Fibroblast of lung (primary cell): ENCODE results near the gene PFKFB3. TPM values are rescaled to one million over a fixed set of nuclear protein-coding genes. Genes with fewer than 3 reads are reported as not detected.
"Not testable (repeated sequence)": the region's sequence is repeated elsewhere in the genome, so short reads cannot be mapped to it uniquely, and the experiment has no call there.

Experiments
- DNase-seq, 2 donors: peaks; one replicate each; pipeline versions ENCODE4 v3.0.0 to v3.0.0-alpha.2; 2010; ENCODE audit warnings: low read depth in 2 of 2
- H2AFZ ChIP-seq: 2 replicates; pipeline ENCODE4 v1.5.1; 2012; ENCODE audit warnings: low read length, control low read depth, inconsistent platforms
- H3K27ac ChIP-seq: 2 replicates; pipeline ENCODE4 v1.5.1; 2011; ENCODE audit warnings: low read length, control low read depth; ENCODE audit not compliant: insufficient read depth
- H3K27me3 ChIP-seq: 2 replicates; pipeline ENCODE4 v1.5.1; 2011; ENCODE audit warnings: mild to moderate bottlenecking, low read length; ENCODE audit not compliant: control insufficient read depth, insufficient read depth
- H3K36me3 ChIP-seq: 2 replicates; pipeline ENCODE4 v1.5.1; 2011; ENCODE audit warnings: low read length; ENCODE audit not compliant: control insufficient read depth, insufficient read depth
- H3K4me1 ChIP-seq: 2 replicates; pipeline ENCODE4 v1.5.1; 2011; ENCODE audit warnings: low read length; ENCODE audit not compliant: control insufficient read depth, insufficient read depth; ENCODE audit errors: extremely low read depth
- H3K4me2 ChIP-seq: 2 replicates; pipeline ENCODE4 v1.5.1; 2011; ENCODE audit warnings: low read length, control low read depth; ENCODE audit not compliant: insufficient read depth; ENCODE audit errors: extremely low read depth
- H3K4me3 ChIP-seq, 4 experiments: fragments of 200-600 bp in 1 of 4; sonication (generic) in 1 of 4; replicated peaks in 1 of 4; 2 replicates each; pipeline ENCODE4 v1.5.1; 2011 to 2016; ENCODE audit warnings: low read length in 4 of 4, low read depth in 3 of 4, mild to moderate bottlenecking in 3 of 4, control low read depth in 2 of 4, inconsistent platforms in 1 of 4, mixed read lengths in 1 of 4; ENCODE audit not compliant: insufficient read depth in 1 of 4; ENCODE audit errors: control extremely low read depth in 1 of 4
- H3K79me2 ChIP-seq: 2 replicates; pipeline ENCODE4 v1.5.1; 2012; ENCODE audit warnings: mild to moderate bottlenecking, low read length, inconsistent platforms; ENCODE audit not compliant: control insufficient read depth, insufficient read depth
- H3K9ac ChIP-seq: 2 replicates; pipeline ENCODE4 v1.5.1; 2011; ENCODE audit warnings: mild to moderate bottlenecking, low read length, control low read depth; ENCODE audit not compliant: insufficient read depth
- H3K9me3 ChIP-seq: 2 replicates; pipeline ENCODE4 v1.5.1; 2012; ENCODE audit warnings: low read depth, low read length; ENCODE audit not compliant: control insufficient read depth, insufficient read depth
- H4K20me1 ChIP-seq: 2 replicates; pipeline ENCODE4 v1.5.1; 2011; ENCODE audit warnings: low read length; ENCODE audit not compliant: control insufficient read depth, insufficient read depth; ENCODE audit errors: extremely low read depth
- CTCF ChIP-seq, 2 donors: IDR thresholded peaks in 1 of 2; conservative IDR thresholded peaks in 1 of 2; 1 replicate in 1 of 2; 2 replicates in 1 of 2; pipeline ENCODE4 v1.5.1; 2011 to 2012; ENCODE audit warnings: low read length in 2 of 2, control low read depth in 1 of 2, inconsistent platforms in 1 of 2, low read depth in 1 of 2, mild to moderate bottlenecking in 1 of 2
- EZH2 ChIP-seq: IDR thresholded peaks from 2 replicates; pipeline ENCODE4 v1.5.1; 2012; ENCODE audit warnings: low read length, control low read depth, mild to moderate bottlenecking; ENCODE audit errors: missing control alignments
- polyA plus RNA-seq, 2 donors: library from polyadenylated mRNA; depleted of rRNA in 1 of 2; stranded (reverse) in 1 of 2; unstranded in 1 of 2; fragments of >200 nt; gene quantifications; 2 replicates each; pipeline ENCODE4 v1.2.1, GENCODE V29; 2011 to 2012; ENCODE audit warnings: missing spikeins in 1 of 2
- total RNA-seq: library from RNA; depleted of rRNA; stranded (reverse); fragments of >200 nt; gene quantifications from 2 replicates; pipeline ENCODE4 v1.2.1, GENCODE V29; 2014

PFKFB3 gene
- total and polyA plus RNA-seq, 2 donors (not counting 1 experiment from before 2014, with no cell fraction given) = 14.2 to 25.8 TPM

GRCh38 chr10:6292741-6293151 lies 90.0 kb downstream of the PFKFB3 start:
- Histone ChIP-seq H3K79me2 (no peaks in the 10 kb centered on the region), H3K27me3 (no peaks in the 10 kb centered on the region), H3K27ac (no peak overlapping the region), H3K4me1 (no peaks in the 10 kb centered on the region), H3K4me3 (no peak overlapping the region), H3K4me2 (no peak overlapping the region), H4K20me1 (no peaks in the 10 kb centered on the region), H3K9me3 (no peaks in the 10 kb centered on the region), H2AFZ (no peak overlapping the region), H3K36me3 (no peaks in the 10 kb centered on the region), H3K9ac (no peak overlapping the region)
- no peak for TF ChIP-seq CTCF (conservative IDR thresholded peaks at IDR 0.05 in 1 of 2, IDR thresholded peaks at IDR 0.05 in 1 of 2; ENCODE audit: low read depth in 1 of 2, low read length in 2 of 2)
- no peak for TF ChIP-seq EZH2
- DNase-seq = peak in 1 of 2 donors; percentile 42

GRCh38 chr10:6296425-6296824 lies 93.7 kb downstream of the PFKFB3 start:
- DNase-seq, H3K4me1 ChIP-seq, H3K27ac ChIP-seq, H3K9me3 ChIP-seq, H3K79me2 ChIP-seq, H3K36me3 ChIP-seq, H3K4me2 ChIP-seq, H4K20me1 ChIP-seq, H3K9ac ChIP-seq, H3K27me3 ChIP-seq, H2AFZ ChIP-seq, H3K4me3 ChIP-seq: not testable (repeated sequence)

- Histone ChIP-seq H3K79me2 (no peaks in the 10 kb centered on the region), H4K20me1 (no peaks in the 10 kb centered on the region), H2AFZ (no peak overlapping the region), H3K9ac (no peak overlapping the region), H3K36me3 (no peaks in the 10 kb centered on the region), H3K9me3 (no peaks in the 10 kb centered on the region), H3K4me1 (no peaks in the 10 kb centered on the region), H3K27me3 (no peaks in the 10 kb centered on the region), H3K27ac (no peak overlapping the region), H3K4me3 (no peak overlapping the region), H3K4me2 (no peak overlapping the region)
- TF ChIP-seq CTCF (conservative IDR thresholded peaks at IDR 0.05 in 1 of 2, IDR thresholded peaks at IDR 0.05 in 1 of 2; ENCODE audit: low read depth in 1 of 2, low read length in 2 of 2) = no peak
- TF ChIP-seq EZH2 = no peak
- no peak for DNase-seq
Observed at GRCh38 chr10:6296828-6297251, 94.1 kb downstream of the PFKFB3 start.
